ENCODE data around the gene FTCDNL1.
A peak's percentile ranks its signal among the peaks of the same experiment; 100 is the strongest.

The FTCDNL1 gene

GRCh38 chr2:199850218-199850717 is 724 bp downstream of the FTCDNL1 start:
- no peak for DNase-seq
- no peaks in the 10 kb centered on the region for H3K36me3 Mint-ChIP-seq (ENCODE audit: low read depth)
- peaks cover 28% of the 10 kb centered on the region for H3K27me3 Mint-ChIP-seq (ENCODE audit: low read depth, poor library complexity)
- H3K27ac Mint-ChIP-seq: no peak overlapping the region
- no peak for TF ChIP-seq CTCF (IDR thresholded peaks at IDR 0.05)
- peaks cover 5% of the 10 kb centered on the region for H3K4me1 Mint-ChIP-seq
- H3K9me3 Mint-ChIP-seq: no peaks in the 10 kb centered on the region
- peak overlapping the region; percentile 76 for H3K4me3 Mint-ChIP-seq

- no peaks in the 10 kb centered on the region for H3K9me3 Mint-ChIP-seq
- H3K27me3 Mint-ChIP-seq (ENCODE audit: low read depth, poor library complexity): peaks cover 25% of the 10 kb centered on the region
- TF ChIP-seq CTCF (IDR thresholded peaks at IDR 0.05): no peak
- no peaks in the 10 kb centered on the region for H3K36me3 Mint-ChIP-seq (ENCODE audit: low read depth)
- H3K27ac Mint-ChIP-seq: no peak overlapping the region
- DNase-seq: no peak
- H3K4me3 Mint-ChIP-seq: no peak overlapping the region
- H3K4me1 Mint-ChIP-seq: peaks cover 5% of the 10 kb centered on the region
These were observed 2.4 kb downstream of the FTCDNL1 start for GRCh38 chr2:199848389-199849130.

- DNase-seq: no peak
- no peak overlapping the region for H3K4me3 Mint-ChIP-seq
- H3K9me3 Mint-ChIP-seq: no peaks in the 10 kb centered on the region
- no peaks in the 10 kb centered on the region for H3K36me3 Mint-ChIP-seq (ENCODE audit: low read depth)
- H3K4me1 Mint-ChIP-seq: peaks cover 5% of the 10 kb centered on the region
- H3K27me3 Mint-ChIP-seq (ENCODE audit: low read depth, poor library complexity): peaks cover 21% of the 10 kb centered on the region
- TF ChIP-seq CTCF (IDR thresholded peaks at IDR 0.05): no peak
- H3K27ac Mint-ChIP-seq: no peak overlapping the region
These were observed 3.7 kb downstream of the FTCDNL1 start for GRCh38 chr2:199847181-199847864.

GRCh38 chr2:199842631-199843395 is 8.2 kb downstream of the FTCDNL1 start:
- Mint-ChIP-seq H3K4me1 (peaks cover 8% of the 10 kb centered on the region), H3K27ac (no peak overlapping the region), H3K4me3 (no peak overlapping the region), H3K36me3 (ENCODE audit: low read depth) (peaks cover 14% of the 10 kb centered on the region), H3K9me3 (peaks cover 7% of the 10 kb centered on the region), H3K27me3 (ENCODE audit: low read depth, poor library complexity) (peaks cover 4% of the 10 kb centered on the region)
- DNase-seq: no peak
- TF ChIP-seq CTCF (IDR thresholded peaks at IDR 0.05): no peak

GRCh38 chr2:199841409-199841808 is 9.6 kb downstream of the FTCDNL1 start:
- TF ChIP-seq CTCF (IDR thresholded peaks at IDR 0.05): no peak
- Mint-ChIP-seq H3K27ac (no peak overlapping the region), H3K9me3 (peaks cover 7% of the 10 kb centered on the region), H3K4me3 (no peak overlapping the region), H3K4me1 (peaks cover 18% of the 10 kb centered on the region), H3K36me3 (ENCODE audit: low read depth) (peaks cover 14% of the 10 kb centered on the region), H3K27me3 (ENCODE audit: low read depth, poor library complexity) (peaks cover 4% of the 10 kb centered on the region)
- DNase-seq: no peak
